GM18526 (cell line): ENCODE data around the gene ZBTB46.
A peak's percentile ranks its signal among the peaks of the same experiment; 100 is the strongest.

ENCODE experiments used
- POLR2A ChIP-seq: IDR thresholded peaks from 3 replicates; pipeline ENCODE4 v1.6.1; 2011; ENCODE audit not compliant: insufficient read length; ENCODE audit errors: extremely low read depth

The ZBTB46 gene

GRCh38 chr20:63734946-63735858, 95.9 kb downstream of the ZBTB46 start:
- TF ChIP-seq POLR2A, result no peak

DNA sequence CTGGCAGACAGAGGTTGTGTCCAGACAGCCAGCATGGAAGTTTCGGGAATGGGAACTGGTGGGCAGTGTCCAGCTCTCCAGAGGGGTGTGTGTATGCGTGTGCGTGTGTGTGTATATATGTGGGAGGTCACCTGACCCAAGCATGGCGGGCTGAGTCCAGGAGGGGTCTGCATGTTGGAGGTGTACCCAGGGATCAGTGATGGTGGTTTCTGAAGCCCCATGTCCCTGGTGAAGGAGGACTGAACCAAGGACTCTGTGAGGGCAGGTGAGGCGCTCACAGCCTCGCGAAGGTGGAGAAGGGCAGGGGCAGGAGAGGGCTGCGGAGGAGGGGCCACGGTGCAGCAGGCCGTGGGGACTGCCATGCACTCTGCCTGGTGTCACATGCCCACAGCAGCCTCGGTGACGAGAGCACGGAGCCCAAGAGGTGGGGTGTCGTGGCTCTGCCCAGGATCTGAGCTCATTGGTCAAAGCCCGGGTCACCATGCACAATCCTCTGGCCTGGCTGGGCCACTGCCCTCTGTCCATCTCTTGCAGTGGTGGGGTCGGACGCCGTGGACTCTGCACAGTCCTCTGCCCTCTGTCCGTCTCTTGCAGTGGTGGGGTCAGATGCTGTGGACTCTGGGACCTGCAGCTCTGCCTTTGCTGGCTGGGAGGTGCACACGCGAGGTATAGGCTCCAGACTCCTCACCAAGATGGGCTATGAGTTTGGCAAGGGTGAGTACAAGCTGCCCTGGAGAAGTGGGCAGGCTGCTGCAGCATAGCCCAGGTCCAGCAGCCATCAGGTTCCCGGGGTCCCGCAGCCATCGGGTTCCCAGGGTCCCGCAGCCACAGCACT, 96.7 kb downstream of the ZBTB46 start:
- no peak for TF ChIP-seq POLR2A

GRCh38 chr20:63733579-63734081, 97.4 kb downstream of the ZBTB46 start:
- TF ChIP-seq POLR2A, result no peak

- no peak for TF ChIP-seq POLR2A
Measured at GRCh38 chr20:63733117-63733516, 97.9 kb downstream of the ZBTB46 start.

GRCh38 chr20:63732118-63733095, 98.7 kb downstream of the ZBTB46 start:
- no peak for TF ChIP-seq POLR2A

DNA sequence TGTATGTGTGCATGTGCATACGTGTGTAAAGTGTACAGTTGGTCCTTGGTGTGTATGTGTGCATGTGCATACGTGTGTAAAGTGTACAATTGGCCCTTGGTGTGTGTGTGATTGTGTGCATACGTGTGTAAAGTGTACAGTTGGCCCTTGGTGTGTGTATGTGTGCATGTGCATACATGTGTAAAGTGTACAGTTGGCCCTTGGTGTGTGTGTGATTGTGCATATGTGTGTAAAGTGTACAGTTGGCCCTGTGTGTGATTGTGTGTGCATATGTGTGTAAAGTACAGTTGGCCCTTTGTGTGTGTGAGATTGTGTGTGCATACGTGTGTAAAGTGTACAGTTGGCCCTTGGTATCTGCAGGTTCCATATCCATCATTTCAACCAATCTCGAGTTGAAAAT, 99.7 kb downstream of the ZBTB46 start:
- TF ChIP-seq POLR2A, result no peak

- TF ChIP-seq POLR2A, result no peak
Measured at GRCh38 chr20:63718996-63719395, 112.1 kb downstream of the ZBTB46 start.

GRCh38 chr20:63714858-63715257, 116.2 kb downstream of the ZBTB46 start:
- no peak for TF ChIP-seq POLR2A

GRCh38 chr20:63712191-63712590, 118.9 kb downstream of the ZBTB46 start:
- TF ChIP-seq POLR2A, result no peak

DNA sequence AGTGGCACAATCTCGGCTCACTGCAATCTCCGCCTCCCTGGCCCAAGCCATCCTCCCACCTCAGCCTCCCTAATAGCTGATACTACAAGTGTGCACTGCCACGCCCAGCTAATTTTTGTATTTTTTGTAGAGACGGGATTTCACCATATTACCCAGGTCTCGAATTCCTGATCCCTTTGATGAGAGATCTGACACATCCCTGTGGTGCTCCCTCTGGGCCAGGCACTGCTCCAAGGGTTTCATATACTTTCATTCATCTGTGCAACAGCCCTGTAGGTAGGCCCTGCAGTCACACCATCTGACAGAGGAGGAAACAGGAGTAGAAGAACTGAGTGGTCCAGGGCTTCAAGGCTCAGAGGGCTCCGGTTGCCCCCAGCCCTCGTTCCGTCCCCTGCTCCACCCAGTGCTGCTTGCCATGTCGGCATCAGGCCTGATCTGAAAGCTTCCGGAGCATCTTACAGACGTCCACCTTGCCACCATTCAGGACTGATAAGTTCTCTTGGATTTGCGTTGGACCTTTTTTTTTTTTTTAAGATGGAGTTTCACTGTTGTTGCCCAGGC, 119.9 kb downstream of the ZBTB46 start:
- no peak for TF ChIP-seq POLR2A

DNA sequence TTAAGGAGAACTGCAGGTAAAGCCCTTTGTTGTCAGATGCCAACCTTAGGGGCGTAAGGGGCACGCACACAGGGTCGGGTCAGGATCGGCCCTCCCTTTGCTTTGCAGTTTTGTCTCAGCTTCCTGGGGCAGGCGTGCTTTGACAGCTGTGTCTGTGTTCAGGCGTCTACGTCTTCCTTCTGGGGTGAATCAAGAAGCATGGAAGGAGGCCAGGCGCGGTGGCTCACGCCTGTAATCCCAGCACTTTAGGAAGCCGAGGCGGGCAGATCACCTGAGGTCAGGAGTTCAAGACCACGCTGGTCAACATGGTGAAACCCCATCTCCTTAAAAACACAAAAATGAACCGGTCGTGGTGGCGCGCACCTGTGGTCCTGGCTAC, 121.9 kb downstream of the ZBTB46 start:
- no peak for TF ChIP-seq POLR2A

DNA sequence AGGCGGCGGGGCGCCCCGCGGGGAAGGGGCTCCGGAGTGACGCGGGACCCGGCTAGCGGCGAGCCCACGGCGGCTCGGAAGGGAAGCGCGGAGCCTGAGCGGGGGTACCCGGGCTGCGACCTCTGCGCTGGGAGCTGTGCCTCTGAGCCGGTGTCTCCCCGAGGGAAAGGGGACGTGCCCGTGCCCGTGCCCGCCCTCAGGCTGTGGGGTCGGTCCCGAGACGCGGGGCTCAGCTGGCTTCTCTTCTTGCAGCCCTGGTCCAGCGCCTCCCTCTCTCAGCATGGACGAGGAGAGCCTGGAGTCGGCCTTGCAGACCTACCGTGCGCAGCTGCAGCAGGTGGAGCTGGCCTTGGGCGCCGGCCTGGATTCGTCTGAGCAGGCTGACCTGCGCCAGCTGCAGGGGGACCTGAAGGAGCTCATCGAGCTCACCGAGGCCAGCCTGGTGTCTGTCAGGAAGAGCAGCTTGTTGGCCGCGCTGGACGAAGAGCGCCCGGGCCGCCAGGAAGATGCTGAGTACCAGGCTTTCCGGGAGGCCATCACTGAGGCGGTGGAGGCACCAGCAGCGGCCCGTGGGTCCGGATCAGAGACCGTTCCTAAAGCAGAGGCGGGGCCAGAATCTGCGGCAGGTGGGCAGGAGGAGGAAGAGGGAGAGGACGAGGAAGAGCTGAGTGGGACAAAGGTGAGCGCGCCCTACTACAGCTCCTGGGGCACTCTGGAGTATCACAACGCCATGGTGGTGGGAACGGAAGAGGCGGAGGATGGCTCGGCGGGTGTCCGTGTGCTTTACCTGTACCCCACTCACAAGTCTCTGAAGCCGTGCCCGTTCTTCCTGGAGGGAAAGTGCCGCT, 122.5 kb downstream of the ZBTB46 start:
- TF ChIP-seq POLR2A, result no peak

GRCh38 chr20:63707558-63708300, 123.3 kb downstream of the ZBTB46 start, which contains the start of the genes ARFRP1 and ZGPAT:
TSS of gene ARFRP1 (minus strand) at chr20:63707976. CDS start at chr20:63707091, 885 bp downstream.
TSS of gene ZGPAT (plus strand) at chr20:63708039. CDS start at chr20:63708581, 542 bp downstream.
- peak; percentile 62 for TF ChIP-seq POLR2A
